GM18868 (cell line): ENCODE data around the gene LRP1.

ENCODE experiments used
- ATAC-seq: cut with Tn5 transposase; IDR thresholded peaks from one replicate; pipeline ENCODE4 v1.9.1; 2021; ENCODE audit warnings: mild to moderate bottlenecking, moderate library complexity; ENCODE audit not compliant: unreplicated experiment

Gene LRP1

DNA sequence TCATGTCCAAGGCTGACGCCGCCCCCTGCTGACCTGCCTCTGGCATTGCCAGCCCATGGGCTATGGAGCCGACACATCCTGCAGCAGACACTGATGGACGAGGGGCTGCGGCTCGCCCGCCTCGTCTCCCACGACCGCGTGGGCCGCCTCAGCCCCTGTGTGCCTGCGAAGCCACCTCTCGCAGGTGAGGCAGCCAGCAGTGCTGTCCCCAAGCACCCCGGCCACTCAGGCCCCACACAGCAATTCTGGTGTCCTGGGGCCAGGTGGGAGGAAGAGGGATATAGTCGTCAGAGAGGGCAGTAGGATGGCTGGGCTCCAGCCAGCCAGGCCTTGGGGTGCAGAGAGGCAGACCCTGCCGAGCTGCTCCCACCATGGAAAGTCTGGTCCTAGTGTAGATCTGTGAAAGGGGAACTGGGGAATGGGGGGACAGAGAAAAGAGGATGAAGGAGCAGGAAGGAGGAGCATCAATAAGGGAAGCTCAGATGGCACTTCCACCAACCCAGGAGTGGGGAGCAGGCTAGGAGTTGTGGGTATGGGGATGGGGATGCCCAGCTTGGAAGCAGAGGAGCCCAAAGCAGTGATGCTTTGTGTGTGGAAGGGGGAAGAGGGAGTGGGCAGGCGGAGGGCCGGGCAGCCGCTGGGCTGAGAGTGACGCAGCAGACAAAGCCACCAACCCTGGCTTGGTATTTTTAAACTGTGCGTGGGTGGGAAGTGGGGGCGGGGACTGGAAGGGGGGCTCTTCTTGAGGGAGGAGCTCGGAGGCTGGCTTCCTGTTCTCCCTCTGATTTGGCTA, 34.7 kb upstream of the LRP1 start:
- ATAC-seq, result peak; percentile 47

DNA sequence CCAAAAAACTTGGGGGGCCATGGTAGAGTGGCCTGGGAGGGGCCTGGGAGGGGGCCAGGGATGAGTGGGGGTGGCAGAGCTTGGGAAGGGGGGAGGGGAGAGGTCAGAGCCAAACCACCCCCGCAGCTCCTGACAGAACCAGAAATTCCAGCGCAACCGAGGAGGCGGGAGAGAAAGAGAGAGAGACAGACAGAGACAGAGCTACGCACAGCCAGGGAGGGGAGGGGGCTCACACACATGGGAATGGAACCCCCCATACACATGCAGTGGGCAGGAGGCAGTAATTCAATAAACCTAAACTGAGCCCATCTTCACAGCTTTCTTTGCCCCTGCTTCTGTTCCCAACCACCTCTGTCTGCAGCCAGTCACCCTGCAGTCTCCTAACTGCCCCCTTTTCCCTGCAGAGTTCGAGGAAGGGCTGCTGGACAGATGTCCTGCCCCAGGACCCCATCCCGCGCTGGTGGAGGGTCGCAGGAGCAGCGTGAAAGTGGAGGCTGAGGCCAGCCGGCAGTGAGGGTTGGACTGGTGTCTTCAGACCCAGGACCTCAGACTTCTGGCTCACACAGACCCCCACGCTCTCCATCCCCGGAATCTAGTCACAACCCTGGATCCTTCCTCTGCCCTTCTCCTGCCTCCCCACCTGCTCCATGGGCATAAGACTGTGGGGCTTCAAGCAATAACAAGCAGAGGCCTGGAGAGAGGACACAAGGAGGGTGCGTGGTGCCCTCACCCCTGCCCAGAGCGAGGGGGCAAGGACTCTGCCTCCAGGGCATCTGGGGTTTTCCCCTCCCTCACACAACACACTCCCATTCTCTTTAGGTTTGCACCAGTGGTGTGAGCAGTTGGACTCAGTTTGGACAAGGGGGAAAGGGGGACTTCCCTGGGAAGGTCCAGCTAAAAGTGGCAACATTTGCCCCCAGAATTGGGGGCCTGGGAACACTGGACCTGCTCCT, 33.8 kb upstream of the LRP1 start:
- no peak for ATAC-seq

- no peak for ATAC-seq
Observed at GRCh38 chr12:57095440-57095839, 32.8 kb upstream of the LRP1 start.

DNA sequence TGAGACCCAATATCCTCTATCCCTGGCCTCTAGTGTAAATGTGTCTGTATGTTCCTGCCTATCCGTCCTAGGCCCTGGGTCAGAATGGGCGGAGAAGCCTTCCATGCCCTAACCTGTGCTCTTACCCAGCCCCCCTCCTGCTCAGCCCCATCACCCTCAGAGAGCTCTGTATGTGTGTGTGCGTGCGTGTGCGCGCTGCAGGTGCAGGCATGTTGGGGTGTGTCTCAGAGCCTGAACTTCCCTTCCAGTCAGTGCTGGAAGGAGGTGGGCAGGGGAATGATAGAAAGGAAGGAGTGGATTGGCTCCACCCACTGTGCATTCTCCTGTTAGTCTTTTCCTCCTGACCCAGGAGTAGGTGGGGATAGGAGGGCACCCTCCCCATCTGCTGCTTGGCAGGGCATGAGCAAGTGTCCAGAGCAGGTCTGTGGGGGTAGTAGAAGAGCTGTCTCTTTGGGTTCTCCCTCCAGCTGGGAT, 32.1 kb upstream of the LRP1 start:
- no peak for ATAC-seq

- ATAC-seq, result no peak
Observed at GRCh38 chr12:57096748-57097553, 31.3 kb upstream of the LRP1 start.

DNA sequence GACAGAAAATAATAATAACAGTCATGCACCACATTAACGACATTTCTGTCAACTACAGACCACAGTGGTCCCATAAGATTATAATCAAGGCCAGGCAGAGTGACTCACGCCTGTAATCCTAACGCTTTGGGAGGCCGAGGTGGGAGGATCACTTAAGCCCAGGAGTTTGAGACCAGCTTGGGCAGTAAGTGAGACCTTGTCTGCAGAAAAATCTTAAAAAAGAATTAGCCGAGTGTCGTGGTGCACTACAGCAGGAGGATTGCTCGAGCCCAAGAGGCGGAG, 30.8 kb upstream of the LRP1 start:
- no peak for ATAC-seq

DNA sequence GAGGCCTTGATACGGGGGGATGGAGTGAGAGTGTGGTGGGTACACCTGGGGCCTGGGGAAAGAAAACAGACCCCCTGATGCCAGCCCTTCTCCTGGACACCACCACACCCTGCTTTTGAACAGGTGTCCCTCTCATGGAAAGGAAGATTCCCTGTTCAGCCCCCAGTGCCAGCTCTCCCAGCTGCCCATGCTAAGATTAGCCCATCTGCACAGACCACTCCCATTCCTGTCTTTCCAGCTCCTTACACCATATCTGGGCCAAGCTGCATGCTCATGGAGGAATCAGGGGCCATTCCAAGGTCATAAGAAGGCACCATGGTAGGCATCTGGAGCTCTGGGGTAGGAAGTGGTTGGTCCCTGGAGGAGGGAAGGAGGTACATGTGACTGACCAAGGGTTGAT, 29.7 kb upstream of the LRP1 start:
- ATAC-seq, result no peak

DNA sequence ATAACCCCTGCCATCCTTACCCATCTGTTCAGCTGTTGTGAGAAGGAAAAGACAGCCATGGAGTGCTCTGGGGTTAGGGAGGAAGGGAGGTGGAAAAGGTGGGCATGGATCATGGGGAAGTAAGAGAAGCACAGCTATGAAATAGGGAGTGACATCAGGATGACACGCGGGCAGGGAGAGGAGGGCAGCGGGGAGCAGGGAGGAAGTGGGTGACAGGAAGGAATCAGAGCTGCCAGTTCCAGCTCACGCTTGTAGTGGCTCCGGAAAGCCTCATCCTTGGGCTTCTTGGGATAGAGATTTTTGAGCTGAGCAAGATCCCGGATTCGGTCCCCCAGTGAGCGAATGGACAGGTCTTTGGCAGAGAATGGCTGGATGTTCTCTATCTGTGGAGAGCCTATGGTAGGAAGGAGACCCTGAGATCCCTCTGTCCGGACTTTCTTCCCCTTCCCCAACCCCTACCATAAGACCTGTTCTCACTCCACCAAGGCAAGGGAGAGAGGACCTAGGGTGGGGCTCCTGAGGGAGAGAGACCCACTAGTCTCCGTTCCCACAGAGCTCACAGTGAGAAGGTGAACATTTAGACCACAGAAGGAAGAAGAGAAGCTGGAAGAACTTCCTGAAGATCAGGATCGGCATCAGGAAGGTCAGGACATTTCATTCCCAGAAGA, 29.1 kb upstream of the LRP1 start:
- ATAC-seq, result no peak

DNA sequence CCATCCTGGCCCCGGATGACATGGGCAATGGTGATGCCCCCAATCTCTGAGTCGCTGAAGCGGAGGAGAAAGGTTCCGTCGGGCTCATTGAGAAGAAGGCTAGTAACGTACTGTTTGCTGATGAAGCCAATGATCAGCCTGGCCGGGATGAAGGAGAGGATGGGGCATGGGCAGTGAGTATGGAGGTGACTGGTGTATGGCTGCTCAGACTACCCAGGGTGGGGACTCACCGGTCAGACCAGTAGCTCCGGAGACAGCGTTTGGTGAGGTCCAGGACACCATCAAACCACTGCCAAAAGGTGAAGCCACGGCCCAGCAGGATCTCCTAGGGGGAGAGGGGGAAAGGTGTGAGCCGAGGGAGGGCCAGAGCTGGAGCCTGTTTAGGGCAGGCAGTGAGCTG, 28.5 kb upstream of the LRP1 start:
- no peak for ATAC-seq

- ATAC-seq, result no peak
Observed at GRCh38 chr12:57101892-57102695, 26.2 kb upstream of the LRP1 start.

- ATAC-seq, result no peak
Observed at GRCh38 chr12:57103856-57104255, 24.4 kb upstream of the LRP1 start.

DNA sequence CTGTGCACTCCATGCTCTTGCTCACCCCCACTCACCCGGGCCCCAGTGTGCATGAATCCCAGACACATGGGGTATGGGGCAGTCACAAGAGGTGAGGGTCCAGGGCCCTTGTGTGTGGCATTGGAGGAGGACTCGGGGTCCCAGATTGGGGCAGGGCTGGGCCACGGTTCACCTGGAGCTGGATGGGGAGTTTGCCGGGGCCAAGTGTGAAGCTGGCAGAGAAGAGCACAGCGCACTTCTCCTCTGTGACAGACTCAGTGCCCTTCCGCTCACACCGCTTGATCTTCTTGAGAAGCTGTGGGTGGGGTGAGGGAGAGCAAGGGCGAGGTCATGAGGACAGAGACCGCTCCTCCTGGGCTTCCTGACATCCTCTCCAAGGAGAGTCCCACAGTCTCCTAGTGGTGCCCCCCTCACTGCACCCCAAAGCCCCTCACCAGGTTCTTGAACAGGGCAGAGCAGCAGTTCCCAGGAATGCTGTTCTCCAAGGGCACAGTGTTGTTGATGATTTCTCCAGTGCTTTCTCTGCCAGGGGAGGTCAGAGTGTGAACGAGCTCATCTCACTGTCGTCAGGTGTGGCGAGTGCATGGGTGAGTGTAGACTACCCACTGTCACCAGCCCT, 23.9 kb upstream of the LRP1 start:
- no peak for ATAC-seq

- ATAC-seq, result no peak
Observed at GRCh38 chr12:57105011-57105753, 23.1 kb upstream of the LRP1 start.

GRCh38 chr12:57106021-57106708, 22.1 kb upstream of the LRP1 start:
- no peak for ATAC-seq

- no peak for ATAC-seq
Observed at GRCh38 chr12:57107456-57108155, 20.7 kb upstream of the LRP1 start.

GRCh38 chr12:57109207-57110103, 18.8 kb upstream of the LRP1 start:
- no peak for ATAC-seq
